AML-193 (cell line): Measurements from ENCODE around the gene ITGA4.

Experiments used
- DNase-seq, 2 experiments: peaks; one replicate each; lab custom pipeline; 2025; lab: John Stamatoyannopoulos, UW

Gene ITGA4

GRCh38 chr2:181516992-181517391 lies 59.8 kb downstream of the ITGA4 start:
- DNase-seq = no peak

GRCh38 chr2:181517685-181518301 lies 60.6 kb downstream of the ITGA4 start:
- DNase-seq = no peak

GRCh38 chr2:181520253-181520652 lies 63.1 kb downstream of the ITGA4 start:
- no peak for DNase-seq

GRCh38 chr2:181523756-181524155 lies 66.6 kb downstream of the ITGA4 start:
- no peak for DNase-seq

- DNase-seq = no peak
Observed at GRCh38 chr2:181526014-181526413, 68.8 kb downstream of the ITGA4 start.

- DNase-seq = no peak
Observed at GRCh38 chr2:181527058-181527457, 69.9 kb downstream of the ITGA4 start.

- no peak for DNase-seq
Observed at GRCh38 chr2:181528441-181528840, 71.3 kb downstream of the ITGA4 start.

- no peak for DNase-seq
Observed at GRCh38 chr2:181536730-181537129, 79.5 kb downstream of the ITGA4 start.

GRCh38 chr2:181540421-181540820 lies 83.2 kb downstream of the ITGA4 start:
- DNase-seq = no peak

- DNase-seq = no peak
Observed at GRCh38 chr2:181542170-181542569, 85.0 kb downstream of the ITGA4 start.

- DNase-seq = no peak
Observed at GRCh38 chr2:181546086-181546485, 88.9 kb downstream of the ITGA4 start.

GRCh38 chr2:181552808-181553207 lies 95.6 kb downstream of the ITGA4 start:
- no peak for DNase-seq

- DNase-seq = no peak
Observed at GRCh38 chr2:181553244-181553643, 96.1 kb downstream of the ITGA4 start.

GRCh38 chr2:181554061-181554830 lies 97.1 kb downstream of the ITGA4 start:
- no peak for DNase-seq

- no peak for DNase-seq
Observed at GRCh38 chr2:181558371-181558770, 101.2 kb downstream of the ITGA4 start.

GRCh38 chr2:181563101-181563692 lies 106.0 kb downstream of the ITGA4 start:
- DNase-seq = no peak

- no peak for DNase-seq
Observed at GRCh38 chr2:181566334-181567032, 109.3 kb downstream of the ITGA4 start.

- no peak for DNase-seq
Observed at GRCh38 chr2:181570059-181570458, 112.9 kb downstream of the ITGA4 start.

- DNase-seq = peak; percentile 49 to 53
Observed at GRCh38 chr2:181570833-181571661, 113.9 kb downstream of the ITGA4 start.

GRCh38 chr2:181573140-181573736 lies 116.1 kb downstream of the ITGA4 start:
- peak; percentile 28 to 48 for DNase-seq

- no peak for DNase-seq
Observed at GRCh38 chr2:181574321-181574720, 117.1 kb downstream of the ITGA4 start.
